NCI-H146 treated with DMSO at 0.1 percent for 48 hours (cell line): ENCODE results near the gene PRKCE.

Experiments used
- DNase-seq: peaks from one replicate; lab custom pipeline; 2025; ENCODE audit not compliant: unreplicated experiment; lab: John Stamatoyannopoulos, UW

Gene PRKCE

DNA sequence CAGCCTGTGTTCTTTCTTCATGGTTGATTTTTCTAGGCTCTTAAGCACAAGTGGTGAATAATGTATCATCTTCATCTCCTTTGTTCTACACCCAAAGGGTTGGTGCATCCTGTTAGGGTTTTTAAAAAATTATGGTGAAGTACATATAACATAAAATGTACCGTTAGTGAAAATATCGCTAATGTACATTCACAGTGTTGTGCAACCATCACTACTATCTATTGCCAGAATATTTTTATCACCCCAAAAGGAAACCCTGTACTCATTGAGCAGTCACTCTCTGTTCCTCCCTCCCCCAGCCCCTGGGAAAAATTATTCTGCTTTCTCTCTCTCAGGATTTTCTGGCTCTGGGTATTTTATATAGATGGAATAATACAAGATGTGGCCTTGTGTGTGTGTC, 98.5 kb downstream of the PRKCE start:
- DNase-seq, result no peak

DNA sequence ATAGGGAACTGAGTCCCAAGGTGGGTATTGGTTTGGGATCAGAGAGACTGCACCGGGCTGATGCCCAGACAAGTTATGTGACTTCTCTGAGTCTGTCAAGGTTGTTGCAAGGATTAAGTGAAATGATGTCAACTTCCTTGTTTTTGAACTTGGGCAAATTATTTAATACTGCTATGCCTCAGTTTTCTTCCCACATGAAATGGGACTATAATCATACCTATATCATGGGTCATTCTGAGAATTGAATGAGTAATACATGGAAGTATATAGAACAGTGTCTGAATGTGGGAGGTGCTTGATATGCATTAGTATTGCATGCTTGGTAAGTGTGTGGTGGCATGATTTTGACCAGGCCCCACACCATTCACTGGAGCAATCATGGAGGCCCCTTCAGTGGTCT, 99.0 kb downstream of the PRKCE start:
- DNase-seq, result no peak

- DNase-seq, result no peak
Measured at GRCh38 chr2:45753381-45753780, 101.9 kb downstream of the PRKCE start.

DNA sequence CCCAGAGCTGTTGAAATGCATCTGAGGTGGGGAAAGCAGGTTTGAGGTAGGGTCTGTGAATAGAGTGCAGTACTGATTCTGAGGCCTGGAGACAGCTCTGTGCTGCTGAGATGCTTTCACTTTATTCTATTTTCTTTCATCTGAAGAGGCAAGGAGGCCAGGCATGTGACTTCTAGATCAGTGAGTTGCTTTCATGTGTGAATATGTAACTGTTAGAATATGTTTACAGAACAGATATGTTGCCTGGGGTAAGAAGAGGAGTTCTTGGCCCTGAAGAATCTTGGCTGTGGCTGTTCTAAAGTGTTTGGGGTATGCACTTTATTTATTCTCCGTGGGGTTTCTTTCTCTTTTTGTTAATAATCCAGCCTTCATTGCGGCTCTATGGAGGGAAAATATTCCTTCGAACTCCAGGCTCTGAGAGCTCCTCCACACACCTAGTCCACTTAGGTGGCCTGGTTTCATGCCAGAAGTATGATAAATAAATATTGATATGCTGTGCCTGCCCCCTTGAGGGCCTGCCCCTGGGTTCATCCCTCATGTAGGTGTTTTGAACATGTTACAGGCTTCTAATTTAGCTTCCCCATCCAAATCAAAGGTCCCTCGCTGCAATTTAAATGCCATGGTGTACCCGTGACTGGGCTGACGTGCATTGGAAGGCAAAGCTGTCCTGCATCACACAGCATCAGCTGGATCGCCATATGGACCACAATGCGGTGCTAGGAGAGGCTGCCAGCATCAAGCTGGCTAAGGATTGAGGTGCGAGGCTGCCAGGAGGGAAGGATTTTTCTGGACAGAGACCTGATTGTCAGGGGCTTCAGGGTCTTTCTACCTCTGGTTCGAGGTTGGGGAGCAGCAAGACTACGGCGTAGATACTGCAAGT, 102.9 kb downstream of the PRKCE start:
- DNase-seq, result no peak

DNA sequence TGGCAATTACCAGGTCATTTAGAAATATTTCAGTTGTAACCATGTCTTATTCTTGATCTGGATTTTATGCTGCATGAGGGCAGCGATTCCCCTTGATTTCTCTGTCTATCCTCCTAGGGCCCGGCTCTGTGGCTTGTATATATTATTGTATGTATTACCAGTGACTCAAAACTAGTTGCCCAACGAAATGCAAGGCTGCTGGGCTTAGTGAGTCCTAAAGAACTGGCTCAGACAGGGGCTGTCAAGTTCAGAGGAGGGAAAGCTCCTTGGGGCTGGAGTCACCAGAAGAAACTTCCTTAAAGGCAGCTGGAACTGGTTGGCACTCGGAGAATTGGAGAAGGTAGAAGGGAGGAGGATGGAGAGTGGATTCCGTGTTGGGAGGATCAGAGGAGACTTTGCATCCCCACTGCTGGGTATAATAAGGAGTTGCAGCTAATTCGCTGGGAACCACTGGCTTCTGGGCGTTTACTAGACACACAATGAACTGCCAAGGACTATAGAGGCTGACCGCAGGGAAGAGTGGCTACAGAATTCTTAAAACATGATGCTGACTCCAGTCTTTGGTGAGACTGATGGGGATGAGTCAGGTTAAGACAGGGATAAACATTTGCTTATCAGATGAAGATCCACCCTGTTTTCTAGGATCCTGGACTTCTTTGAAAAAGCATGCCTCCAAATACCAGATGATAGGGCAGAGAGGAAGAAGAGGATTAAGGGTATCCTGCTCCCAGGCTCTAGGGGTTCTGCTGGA, 104.3 kb downstream of the PRKCE start:
- no peak for DNase-seq

- DNase-seq, result no peak
Measured at GRCh38 chr2:45758018-45758417, 106.5 kb downstream of the PRKCE start.

DNA sequence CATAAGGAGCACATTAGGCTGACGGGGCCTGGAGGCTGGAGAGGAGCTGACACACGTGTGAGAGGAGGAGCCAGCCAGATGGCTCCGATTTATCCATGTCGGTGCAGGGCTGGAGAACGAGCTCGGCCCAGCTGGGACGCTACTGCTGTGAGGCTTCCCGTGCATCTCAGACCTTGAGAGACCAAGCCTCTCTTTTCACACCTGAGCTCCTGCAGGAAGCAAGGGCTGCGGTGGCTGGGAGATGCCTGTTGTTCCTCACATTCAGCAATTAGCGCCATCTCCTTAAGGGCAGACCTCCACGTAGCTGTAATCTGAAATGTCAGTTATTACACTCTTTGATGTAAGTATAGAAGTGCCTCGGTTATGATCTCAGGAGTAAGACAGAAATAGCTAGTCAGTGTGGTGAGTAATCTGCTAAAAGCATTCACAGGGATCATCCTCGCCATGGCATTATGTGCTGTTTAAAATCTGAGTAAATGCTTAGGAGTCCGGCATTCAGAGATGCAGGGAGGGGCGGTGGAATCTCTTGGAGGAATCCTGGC, 107.9 kb downstream of the PRKCE start:
- no peak for DNase-seq

- no peak for DNase-seq
Measured at GRCh38 chr2:45761635-45762034, 110.2 kb downstream of the PRKCE start.

GRCh38 chr2:45763255-45763654, 111.8 kb downstream of the PRKCE start:
- DNase-seq, result no peak

GRCh38 chr2:45763797-45764196, 112.3 kb downstream of the PRKCE start:
- no peak for DNase-seq

- no peak for DNase-seq
Measured at GRCh38 chr2:45765007-45765727, 113.7 kb downstream of the PRKCE start.

DNA sequence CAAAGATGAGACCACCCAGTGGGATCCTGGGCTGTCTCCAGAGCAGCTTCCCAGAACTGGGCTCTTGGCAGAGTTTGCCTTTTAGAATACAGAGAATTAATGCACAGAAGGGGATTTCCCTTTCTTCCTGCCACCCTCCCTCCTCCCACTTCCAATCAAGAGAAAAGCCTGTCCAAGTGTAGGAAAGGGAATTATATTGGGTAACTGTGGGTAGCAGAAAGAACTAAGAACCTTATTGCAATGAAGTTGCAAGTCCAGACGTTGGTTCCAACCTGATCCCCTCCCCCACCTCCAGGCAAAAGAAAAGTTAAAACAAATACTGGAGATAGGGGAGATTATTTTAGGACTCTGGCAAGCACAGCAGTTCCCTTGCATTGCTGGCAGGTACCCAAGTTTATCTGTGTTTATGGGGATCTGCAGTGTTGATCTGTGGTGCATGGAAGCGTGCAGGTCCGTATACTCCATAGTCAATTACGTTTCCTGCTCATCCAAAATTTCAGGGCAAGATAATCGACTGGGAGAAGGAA, 114.3 kb downstream of the PRKCE start:
- no peak for DNase-seq

DNA sequence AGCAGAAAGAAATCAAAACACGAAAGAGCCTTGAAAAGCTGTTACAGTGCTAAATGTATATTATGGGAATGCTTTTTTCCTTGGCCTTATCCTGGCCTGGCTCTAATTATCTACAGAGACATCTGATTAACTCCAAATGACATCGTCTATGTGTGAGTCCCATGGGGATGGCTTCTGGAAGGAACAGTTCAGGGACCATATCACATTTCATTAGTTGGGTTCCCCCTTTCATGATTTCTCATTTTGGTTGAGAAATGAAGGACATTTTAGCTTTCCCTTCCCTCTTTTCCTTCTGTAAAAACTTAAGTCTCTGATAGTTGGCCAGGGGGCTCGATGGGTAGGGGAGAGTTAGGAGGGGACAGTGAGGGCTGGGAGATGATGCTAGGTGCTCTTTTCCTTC, 116.7 kb downstream of the PRKCE start:
- DNase-seq, result no peak

- DNase-seq, result no peak
Measured at GRCh38 chr2:45769056-45769455, 117.6 kb downstream of the PRKCE start.

DNA sequence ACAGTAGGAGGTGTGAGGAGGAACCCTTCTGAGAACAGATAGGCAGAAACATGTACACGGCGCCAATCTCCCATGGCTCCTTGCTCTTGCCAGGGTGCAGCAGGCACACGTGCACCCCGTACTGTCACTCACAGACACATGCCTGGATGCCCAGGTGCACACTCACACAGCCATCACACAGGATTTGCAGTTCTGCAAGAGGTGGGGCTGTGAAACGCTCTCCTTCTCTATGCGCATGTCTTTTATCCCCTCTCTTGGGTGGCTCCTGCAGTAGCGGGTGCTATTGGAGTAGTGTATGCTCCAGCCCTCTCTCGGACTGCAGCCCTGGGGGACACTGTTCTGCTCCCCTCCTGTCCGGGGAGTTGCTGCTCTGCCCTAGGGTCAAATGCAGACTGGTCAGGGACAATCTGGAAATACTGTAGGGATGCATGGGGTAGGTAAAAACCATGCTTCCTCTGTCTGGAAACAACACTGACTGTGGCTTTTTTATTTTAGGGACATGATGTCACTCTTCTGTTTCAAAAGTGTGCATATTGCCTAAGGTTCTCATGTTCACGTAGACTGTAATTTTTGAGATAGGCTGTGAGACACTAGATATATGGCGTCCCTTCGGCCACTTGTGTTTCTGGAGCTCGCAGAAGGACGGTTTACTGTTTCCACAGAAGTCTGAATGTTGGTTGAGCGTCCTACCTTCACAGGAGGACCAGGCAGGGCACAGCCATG, 118.5 kb downstream of the PRKCE start:
- DNase-seq, result no peak

DNA sequence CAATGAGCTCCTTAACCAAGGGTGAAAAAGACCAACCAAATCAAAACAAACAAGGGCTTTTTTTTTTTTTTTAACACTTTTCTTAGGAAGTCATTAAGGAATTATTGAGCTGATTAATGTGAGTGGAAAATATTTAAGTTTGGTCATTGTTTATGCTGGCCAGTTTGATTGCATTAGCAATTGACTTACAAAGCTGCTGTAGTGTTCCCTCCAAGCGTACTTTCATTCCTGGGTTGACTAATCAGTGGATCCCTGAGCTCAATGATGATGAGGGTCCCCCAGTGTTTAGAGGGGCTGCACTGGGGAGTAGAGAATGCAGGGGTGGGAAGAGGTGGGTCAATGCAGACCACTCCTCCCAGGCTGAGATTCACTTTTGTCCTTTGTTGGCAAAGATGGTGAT, 119.3 kb downstream of the PRKCE start:
- no peak for DNase-seq

DNA sequence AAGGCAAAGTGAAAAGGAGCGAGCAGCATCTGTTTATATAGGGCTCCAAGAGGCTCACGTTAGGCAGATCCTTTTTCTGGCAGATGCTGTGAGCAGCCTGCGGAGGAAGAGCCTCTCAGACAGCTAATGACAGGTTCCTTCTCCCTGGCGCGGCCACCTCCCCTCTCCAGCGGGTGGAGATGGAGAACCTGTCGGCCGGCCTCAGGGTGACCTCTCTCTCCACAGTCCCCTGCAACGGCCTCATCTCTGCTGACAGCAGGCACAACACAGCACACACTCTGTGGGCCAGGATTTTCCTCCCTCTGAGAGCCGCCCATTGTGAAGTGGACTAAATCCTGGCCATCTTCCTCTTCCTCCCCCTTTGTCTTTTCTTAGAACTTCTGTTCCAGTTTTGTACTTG, 119.8 kb downstream of the PRKCE start:
- DNase-seq, result peak; percentile 40

- no peak for DNase-seq
Measured at GRCh38 chr2:45772038-45772437, 120.6 kb downstream of the PRKCE start.

GRCh38 chr2:45773909-45774308, 122.4 kb downstream of the PRKCE start:
- no peak for DNase-seq

GRCh38 chr2:45774688-45775244, 123.3 kb downstream of the PRKCE start:
- DNase-seq, result no peak
